Thoracic aorta (tissue), 2 donors: Measurements from ENCODE around the gene CCNE1. TPM values are rescaled to one million over a fixed set of nuclear protein-coding genes. Genes with fewer than 3 reads are reported as not detected.

Experiments used
- ATAC-seq: fragments of 150-250 bp; one replicate; pipeline ENCODE4 v1.8.0; 2017; ENCODE audit warnings: low read depth; ENCODE audit not compliant: insufficient number of reproducible peaks, low FRiP score
- DNase-seq: peaks from one replicate; pipeline ENCODE4 v3.0.0-alpha.2; 2020; ENCODE audit warnings: low spot score
- H3K27ac ChIP-seq, 2 donors: fragments of 200-600 bp; sonication (generic); 1 replicate in 1 of 2; 2 replicates in 1 of 2; pipeline ENCODE4 v1.5.1; 2016; ENCODE audit warnings: mild to moderate bottlenecking in 2 of 2, moderate library complexity in 2 of 2
- H3K27me3 ChIP-seq: fragments of 200-600 bp; sonication (generic); replicated peaks from 2 replicates; pipeline ENCODE4 v1.6.0; 2016; ENCODE audit warnings: mild to moderate bottlenecking; ENCODE audit not compliant: insufficient read depth
- H3K36me3 ChIP-seq: fragments of 200-600 bp; sonication (generic); one replicate; pipeline ENCODE4 v1.5.1; 2016
- H3K4me1 ChIP-seq, 2 donors: fragments of 200-600 bp; sonication (generic); 1 replicate in 1 of 2; 2 replicates in 1 of 2; pipeline versions ENCODE4 v1.5.1 to v1.6.0; 2016; ENCODE audit warnings: low read depth in 2 of 2, mild to moderate bottlenecking in 1 of 2; ENCODE audit not compliant: control insufficient read depth in 1 of 2
- H3K4me3 ChIP-seq: fragments of 200-600 bp; sonication (generic); 2 replicates; pipeline ENCODE4 v1.5.1; 2016; ENCODE audit warnings: mild to moderate bottlenecking
- H3K9me3 ChIP-seq: fragments of 200-600 bp; sonication (generic); 2 replicates; pipeline ENCODE4 v1.5.1; 2016
- total RNA-seq, 2 donors: library from RNA; depleted of rRNA; stranded (reverse); fragments of >200 nt; gene quantifications; one replicate each; pipeline versions ENCODE4 v1.1.0 to v1.2.3, GENCODE V29; 2016
- TF ChIP-seq, protein P1 (sequence below): fragments of 200-600 bp; sonication (generic); IDR thresholded peaks from one replicate; pipeline ENCODE4 v1.5.1; 2019; ENCODE audit warnings: antibody characterized with exemption

CCNE1 gene
- total RNA-seq, 2 donors from 2014 or later = 4.6 TPM; not detected in 1

DNA sequence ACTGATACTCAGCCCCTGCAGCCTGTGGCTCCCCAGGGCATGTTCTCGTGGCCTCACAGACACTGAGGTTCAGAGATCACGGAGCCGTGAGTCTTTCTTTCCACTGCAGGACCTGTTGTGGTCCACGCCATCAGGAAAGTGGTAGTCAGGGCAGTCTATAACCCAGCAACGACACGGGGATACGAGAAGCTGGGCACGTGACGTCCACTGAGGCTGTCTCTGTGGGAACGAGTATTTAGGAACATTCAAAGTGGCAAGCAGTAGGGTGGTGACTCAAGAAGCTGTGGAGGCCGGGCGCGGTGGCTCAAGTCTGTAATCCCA, 29.6 kb upstream of the CCNE1 start:
- DNase-seq (no peak), ATAC-seq (no peak)
- Histone ChIP-seq H3K9me3 (no peaks in the 10 kb centered on the region), H3K4me1 (no peaks in the 10 kb centered on the region), H3K36me3 (no peaks in the 10 kb centered on the region), H3K27ac (no peak overlapping the region), H3K27me3 (no peaks in the 10 kb centered on the region), H3K4me3 (no peak overlapping the region)
- TF ChIP-seq, protein P1, sequence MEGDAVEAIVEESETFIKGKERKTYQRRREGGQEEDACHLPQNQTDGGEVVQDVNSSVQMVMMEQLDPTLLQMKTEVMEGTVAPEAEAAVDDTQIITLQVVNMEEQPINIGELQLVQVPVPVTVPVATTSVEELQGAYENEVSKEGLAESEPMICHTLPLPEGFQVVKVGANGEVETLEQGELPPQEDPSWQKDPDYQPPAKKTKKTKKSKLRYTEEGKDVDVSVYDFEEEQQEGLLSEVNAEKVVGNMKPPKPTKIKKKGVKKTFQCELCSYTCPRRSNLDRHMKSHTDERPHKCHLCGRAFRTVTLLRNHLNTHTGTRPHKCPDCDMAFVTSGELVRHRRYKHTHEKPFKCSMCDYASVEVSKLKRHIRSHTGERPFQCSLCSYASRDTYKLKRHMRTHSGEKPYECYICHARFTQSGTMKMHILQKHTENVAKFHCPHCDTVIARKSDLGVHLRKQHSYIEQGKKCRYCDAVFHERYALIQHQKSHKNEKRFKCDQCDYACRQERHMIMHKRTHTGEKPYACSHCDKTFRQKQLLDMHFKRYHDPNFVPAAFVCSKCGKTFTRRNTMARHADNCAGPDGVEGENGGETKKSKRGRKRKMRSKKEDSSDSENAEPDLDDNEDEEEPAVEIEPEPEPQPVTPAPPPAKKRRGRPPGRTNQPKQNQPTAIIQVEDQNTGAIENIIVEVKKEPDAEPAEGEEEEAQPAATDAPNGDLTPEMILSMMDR = no peak

DNA sequence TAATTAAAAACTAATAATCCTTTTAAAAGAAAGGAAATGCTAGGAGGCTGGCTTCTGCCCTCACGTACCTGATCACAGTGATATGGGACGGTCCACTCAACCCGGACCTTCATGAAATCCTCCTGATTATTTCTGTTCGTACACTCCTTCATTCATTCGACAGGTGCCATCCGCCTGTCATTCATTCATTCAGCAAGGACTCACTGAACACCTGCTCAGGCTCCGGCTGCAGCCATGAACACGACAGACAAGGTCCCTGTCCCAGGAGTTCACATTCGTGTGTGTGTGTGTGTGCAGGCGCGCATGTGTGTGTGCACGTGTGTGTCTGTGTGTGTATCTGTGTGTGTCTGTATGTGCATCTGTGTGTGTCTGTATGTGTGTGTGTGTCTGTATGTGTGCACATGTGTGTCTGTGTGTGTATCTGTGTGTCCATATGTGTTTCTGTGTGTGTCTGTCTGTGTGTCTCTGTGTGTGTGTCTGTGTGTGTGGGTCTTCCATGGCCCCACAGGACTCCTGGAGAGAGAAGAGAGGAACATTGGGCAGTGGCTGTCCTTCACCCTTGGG, 28.1 kb upstream of the CCNE1 start:
- no peaks in the 10 kb centered on the region for H3K4me1 ChIP-seq
- no peaks in the 10 kb centered on the region for H3K36me3 ChIP-seq
- DNase-seq (no peak), ATAC-seq (no peak)
- H3K4me3 ChIP-seq = no peak overlapping the region
- no peaks in the 10 kb centered on the region for H3K27me3 ChIP-seq
- no peak overlapping the region for H3K27ac ChIP-seq
- H3K9me3 ChIP-seq = no peaks in the 10 kb centered on the region
- TF ChIP-seq, protein P1 = no peak

DNA sequence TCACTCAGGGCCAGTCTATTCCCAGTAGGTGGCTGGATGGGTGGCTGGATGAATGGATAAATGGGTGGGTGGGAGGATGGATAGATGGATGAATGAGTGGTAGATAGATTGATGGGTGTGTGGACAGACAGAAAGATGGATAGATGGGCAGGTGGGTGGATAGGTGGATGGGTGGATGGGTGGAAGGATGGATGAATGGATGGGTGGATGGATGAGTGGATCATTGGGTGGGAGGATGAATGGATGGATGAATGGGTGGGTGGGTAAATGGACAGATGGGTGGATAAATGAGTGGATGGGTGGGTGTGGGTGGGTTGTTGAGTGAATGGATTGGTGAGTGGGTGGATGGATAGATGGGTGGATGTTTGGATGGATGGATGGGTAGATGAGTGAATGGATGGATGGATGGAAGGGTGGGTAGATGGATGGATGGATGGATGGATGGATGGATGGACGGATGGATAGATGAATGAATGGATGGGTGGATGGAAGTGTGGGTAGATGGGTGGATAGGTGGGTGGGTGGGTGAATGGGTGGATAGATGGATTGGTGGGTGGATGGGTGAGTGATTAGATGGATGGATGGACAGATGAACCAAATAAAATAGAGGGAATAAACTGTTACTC, 27.1 kb upstream of the CCNE1 start:
- DNase-seq = no peak
- TF ChIP-seq, protein P1 = no peak
- no peaks in the 10 kb centered on the region for H3K4me1 ChIP-seq
- ATAC-seq = no peak
- no peak overlapping the region for H3K4me3 ChIP-seq
- no peaks in the 10 kb centered on the region for H3K27me3 ChIP-seq
- no peaks in the 10 kb centered on the region for H3K36me3 ChIP-seq
- no peak overlapping the region for H3K27ac ChIP-seq
- no peaks in the 10 kb centered on the region for H3K9me3 ChIP-seq

DNA sequence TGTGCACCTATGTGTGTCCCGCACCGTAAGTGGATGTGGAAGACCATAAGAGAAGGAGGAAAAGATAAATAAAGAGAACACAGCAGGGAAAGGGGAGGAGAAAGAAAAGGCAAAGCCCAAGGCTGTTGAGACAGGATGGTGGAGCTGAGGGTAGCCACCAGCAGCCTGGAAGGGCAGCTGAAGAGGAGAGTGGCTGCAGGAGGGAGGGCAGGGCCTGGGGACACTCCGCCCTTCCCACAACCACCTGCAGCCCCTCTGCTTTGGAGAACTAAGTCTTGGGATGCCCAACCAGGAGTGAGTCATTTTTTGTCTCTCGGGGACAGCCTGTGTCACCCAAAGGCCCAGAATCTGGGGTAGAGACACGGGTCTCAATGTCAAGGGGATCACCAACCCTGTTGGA, 26.4 kb upstream of the CCNE1 start:
- no peak for ATAC-seq
- TF ChIP-seq, protein P1 = no peak
- no peaks in the 10 kb centered on the region for H3K9me3 ChIP-seq

DNA sequence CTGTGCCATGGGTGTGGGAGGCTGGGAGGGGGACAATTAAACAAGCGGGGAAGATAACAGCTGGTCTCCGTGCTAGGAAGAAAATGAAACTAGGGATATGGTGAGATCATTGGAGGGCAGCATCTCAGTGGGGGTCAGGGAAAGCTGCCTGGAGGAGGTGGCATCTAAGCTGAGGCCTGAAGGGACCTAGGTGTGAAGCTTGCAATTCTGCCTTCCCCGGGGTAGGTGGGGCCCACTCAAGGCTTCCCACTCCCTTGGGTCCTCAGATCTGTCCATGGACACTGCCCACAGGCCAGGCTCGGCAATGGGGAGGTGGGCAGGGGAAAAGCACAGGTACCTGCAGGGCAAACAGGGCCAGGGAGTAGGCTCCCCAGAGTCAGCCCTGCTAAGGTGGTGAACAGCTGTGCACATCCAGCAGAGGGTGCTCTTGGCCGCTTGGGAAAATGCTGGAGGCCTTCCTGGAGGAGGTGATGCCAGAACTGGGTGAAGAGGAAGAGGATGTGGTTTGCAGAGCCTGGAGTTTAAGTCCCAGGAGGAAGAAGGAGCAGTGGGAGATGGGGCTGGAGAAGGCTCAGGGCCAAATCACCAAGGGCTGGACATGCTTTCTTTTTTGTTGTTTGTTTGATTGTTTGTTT, 25.7 kb upstream of the CCNE1 start:
- H3K4me1 ChIP-seq = no peaks in the 10 kb centered on the region
- H3K27me3 ChIP-seq = no peaks in the 10 kb centered on the region
- H3K4me3 ChIP-seq = no peak overlapping the region
- no peak for ATAC-seq
- no peaks in the 10 kb centered on the region for H3K9me3 ChIP-seq
- no peak for DNase-seq
- TF ChIP-seq, protein P1 = no peak
- no peaks in the 10 kb centered on the region for H3K36me3 ChIP-seq
- no peak overlapping the region for H3K27ac ChIP-seq

More for the DNA sequence above, 26.4 kb upstream of the CCNE1 start:
- H3K27me3 ChIP-seq = no peaks in the 10 kb centered on the region
- H3K4me1 ChIP-seq = no peaks in the 10 kb centered on the region
- H3K27ac ChIP-seq = no peak overlapping the region
- no peaks in the 10 kb centered on the region for H3K36me3 ChIP-seq
- DNase-seq = no peak
- H3K4me3 ChIP-seq = no peak overlapping the region
